ENCODE data around the gene LRMDA. TPM values are rescaled to one million over a fixed set of nuclear protein-coding genes. Genes with fewer than 3 reads are reported as not detected.
A peak's percentile ranks its signal among the peaks of the same experiment; 100 is the strongest.

LRMDA gene
- total RNA-seq, 1 experiment from 2014 or later, result 1.2 TPM

- Histone ChIP-seq H2AFZ (ENCODE audit: low read length) (no peak overlapping the region), H3K9me2 (replicated peaks; ENCODE audit: low read length) (peaks cover 12% of the 10 kb centered on the region; the same call in 1 of the 2 replicates), H3K27ac (ENCODE audit: low read length) (no peak overlapping the region), H3F3A (ENCODE audit: low read length, unreplicated experiment) (no peaks in the 10 kb centered on the region), H4K20me1 (ENCODE audit: low read length) (no peaks in the 10 kb centered on the region), H3K36me3 (ENCODE audit: low read depth, low read length) (no peaks in the 10 kb centered on the region), H3K79me2 (ENCODE audit: low read length) (no peaks in the 10 kb centered on the region), H3K9ac (ENCODE audit: low read length) (no peak overlapping the region), H3K4me3 (ENCODE audit: low read length) (no peak overlapping the region), H3K9me3 (ENCODE audit: low read length) (0 out of 2 replicates have a peak, but pooled peaks cover 7% of the 10 kb centered on the region), H3K4me2 (ENCODE audit: low read length) (no peak overlapping the region), H3K4me1 (ENCODE audit: insufficient read depth, low read length) (peaks cover 4% of the 10 kb centered on the region; the same call in 1 of the 2 replicates), H3K27me3 (ENCODE audit: low read length) (peaks cover 21% of the 10 kb centered on the region; the same call in 1 of the 2 replicates)
- BruUV-seq (replicated peaks), result no TSS peak
- TF ChIP-seq CTCF (conservative IDR thresholded peaks at IDR 0.05; ENCODE audit: low read depth, low read length) (no peak), EZH2phosphoT487 (IDR thresholded peaks at IDR 0.05; ENCODE audit: borderline replicate concordance, low read length) (peak; percentile 31; the same call in 1 of the 2 replicates)
- intact Hi-C loops (cut with micrococcal nuclease), result no loop called here
- DNase-seq, result no peak
- ChIA-PET POLR2A (ENCODE audit: unreplicated experiment) (no interaction called here), CTCF (no interaction called here)
- ATAC-seq, result no peak
Measured at GRCh38 chr10:76070916-76071315, 639.5 kb downstream of the LRMDA start.

- Histone ChIP-seq H3K9me3 (ENCODE audit: low read length) (0 out of 2 replicates have a peak, but pooled peaks cover 7% of the 10 kb centered on the region), H3K4me2 (ENCODE audit: low read length) (no peak overlapping the region), H4K20me1 (ENCODE audit: low read length) (no peaks in the 10 kb centered on the region), H3K27me3 (ENCODE audit: low read length) (peaks cover 21% of the 10 kb centered on the region; the same call in 1 of the 2 replicates), H3K4me3 (ENCODE audit: low read length) (no peak overlapping the region), H3K9me2 (replicated peaks; ENCODE audit: low read length) (peaks cover 12% of the 10 kb centered on the region; the same call in 1 of the 2 replicates), H3K36me3 (ENCODE audit: low read depth, low read length) (no peaks in the 10 kb centered on the region), H3K27ac (ENCODE audit: low read length) (no peak overlapping the region), H3F3A (ENCODE audit: low read length, unreplicated experiment) (no peaks in the 10 kb centered on the region), H3K9ac (ENCODE audit: low read length) (no peak overlapping the region), H3K79me2 (ENCODE audit: low read length) (no peaks in the 10 kb centered on the region), H2AFZ (ENCODE audit: low read length) (no peak overlapping the region), H3K4me1 (ENCODE audit: insufficient read depth, low read length) (peaks cover 4% of the 10 kb centered on the region; the same call in 1 of the 2 replicates)
- TF ChIP-seq EZH2 (IDR thresholded peaks at IDR 0.05; ENCODE audit: low read length, unreplicated experiment) (no peak), CTCF (conservative IDR thresholded peaks at IDR 0.05; ENCODE audit: low read depth, low read length) (no peak), EZH2phosphoT487 (IDR thresholded peaks at IDR 0.05; ENCODE audit: borderline replicate concordance, low read length) (no peak)
- intact Hi-C loops (cut with micrococcal nuclease), result no loop called here
- POLR2A ChIA-PET (ENCODE audit: unreplicated experiment), result no interaction called here
- no TSS peak for BruUV-seq (replicated peaks)
- CTCF ChIA-PET, result interaction anchor here (0.5 kb wide), 1 partner anchor 115 kb away, joined by 3 read pairs; no protein-coding TSS in a partner anchor
- ATAC-seq (peak; percentile 37), DNase-seq (peak; percentile 49)
Measured at GRCh38 chr10:76071653-76072365, 640.4 kb downstream of the LRMDA start.

GRCh38 chr10:76072384-76072783, 641.0 kb downstream of the LRMDA start:
- ATAC-seq, result no peak
- H3K36me3 ChIP-seq (ENCODE audit: low read depth, low read length), result no peaks in the 10 kb centered on the region
- H3K4me3 ChIP-seq (ENCODE audit: low read length), result no peak overlapping the region
- H3K9me3 ChIP-seq (ENCODE audit: low read length), result 0 out of 2 replicates have a peak, but pooled peaks cover 7% of the 10 kb centered on the region
- H3K27ac ChIP-seq (ENCODE audit: low read length), result no peak overlapping the region
- no peak overlapping the region for H3K4me2 ChIP-seq (ENCODE audit: low read length)
- POLR2A ChIA-PET (ENCODE audit: unreplicated experiment), result interaction anchor here (0.7 kb wide), 1 partner anchor 181 kb away, joined by 5 read pairs; no protein-coding TSS in a partner anchor
- peaks cover 21% of the 10 kb centered on the region; the same call in 1 of the 2 replicates for H3K27me3 ChIP-seq (ENCODE audit: low read length)
- no peaks in the 10 kb centered on the region for H3F3A ChIP-seq (ENCODE audit: low read length, unreplicated experiment)
- no peak overlapping the region for H3K9ac ChIP-seq (ENCODE audit: low read length)
- TF ChIP-seq CTCF (conservative IDR thresholded peaks at IDR 0.05; ENCODE audit: low read depth, low read length) (no peak), EZH2 (IDR thresholded peaks at IDR 0.05; ENCODE audit: low read length, unreplicated experiment) (no peak), EZH2phosphoT487 (IDR thresholded peaks at IDR 0.05; ENCODE audit: borderline replicate concordance, low read length) (no peak)
- H3K79me2 ChIP-seq (ENCODE audit: low read length), result no peaks in the 10 kb centered on the region
- CTCF ChIA-PET, result interaction anchor here (0.5 kb wide), 1 partner anchor 115 kb away, joined by 3 read pairs; no protein-coding TSS in a partner anchor
- H3K9me2 ChIP-seq (replicated peaks; ENCODE audit: low read length), result peaks cover 12% of the 10 kb centered on the region; the same call in 1 of the 2 replicates
- H4K20me1 ChIP-seq (ENCODE audit: low read length), result no peaks in the 10 kb centered on the region
- H2AFZ ChIP-seq (ENCODE audit: low read length), result no peak overlapping the region
- intact Hi-C loops (cut with micrococcal nuclease), result no loop called here
- no TSS peak for BruUV-seq (replicated peaks)
- peaks cover 4% of the 10 kb centered on the region; the same call in 1 of the 2 replicates for H3K4me1 ChIP-seq (ENCODE audit: insufficient read depth, low read length)
- no peak for DNase-seq
